MM.1S (cell line): Measurements from ENCODE around the gene GPR17.

Source experiments
- DNase-seq: peaks from one replicate; pipeline ENCODE4 v3.0.0-alpha.2; 2015
- H2AFZ ChIP-seq: fragments of 300-600 bp; sonication (generic); 2 replicates; pipeline ENCODE4 v1.6.0; 2016; ENCODE audit warnings: antibody characterized with exemption, low read length
- H3F3A ChIP-seq: fragments of 300-600 bp; sonication (generic); 2 replicates; pipeline ENCODE4 v1.6.1; 2016; ENCODE audit warnings: mild to moderate bottlenecking, antibody characterized with exemption, low read length, moderate library complexity, mixed read lengths; ENCODE audit not compliant: insufficient read depth
- H3K27ac ChIP-seq: fragments of 300-600 bp; sonication (generic); 2 replicates; pipeline ENCODE4 v1.5.1; 2016; ENCODE audit warnings: mild to moderate bottlenecking, low read length
- H3K27me3 ChIP-seq: fragments of 300-600 bp; sonication (generic); replicated peaks from 2 replicates; pipeline ENCODE4 v1.6.0; 2016; ENCODE audit warnings: low read length; ENCODE audit not compliant: insufficient read depth
- H3K36me3 ChIP-seq: fragments of 300-600 bp; sonication (generic); replicated peaks from 2 replicates; pipeline ENCODE4 v1.6.1; 2016; ENCODE audit warnings: mild to moderate bottlenecking, low read length, mixed read lengths; ENCODE audit not compliant: insufficient read depth
- H3K4me1 ChIP-seq: fragments of 300-600 bp; sonication (generic); 2 replicates; pipeline ENCODE4 v1.6.1; 2016; ENCODE audit warnings: low read length, mixed read lengths
- H3K4me2 ChIP-seq: fragments of 300-600 bp; sonication (generic); 2 replicates; pipeline ENCODE4 v1.6.0; 2016; ENCODE audit warnings: low read depth, low read length
- H3K4me3 ChIP-seq: fragments of 300-600 bp; sonication (generic); 2 replicates; pipeline ENCODE4 v1.5.1; 2016; ENCODE audit warnings: low read length, mixed read lengths
- H3K79me2 ChIP-seq: fragments of 300-600 bp; sonication (generic); 2 replicates; pipeline ENCODE4 v1.6.1; 2016; ENCODE audit warnings: mixed run types, low read length, mixed read lengths
- H3K9ac ChIP-seq: fragments of 300-600 bp; sonication (generic); 2 replicates; pipeline ENCODE4 v1.6.1; 2016; ENCODE audit warnings: low read length, mixed read lengths
- H3K9me2 ChIP-seq: fragments of 300-600 bp; sonication (generic); replicated peaks from 2 replicates; pipeline ENCODE4 v1.6.1; 2016; ENCODE audit warnings: mild to moderate bottlenecking, low read length, mixed read lengths; ENCODE audit not compliant: insufficient read depth
- H3K9me3 ChIP-seq: fragments of 300-600 bp; sonication (generic); replicated peaks from 2 replicates; pipeline ENCODE4 v1.6.1; 2016; ENCODE audit warnings: mild to moderate bottlenecking, low read length, mixed read lengths; ENCODE audit not compliant: insufficient read depth
- H4K20me1 ChIP-seq: fragments of 300-600 bp; sonication (generic); 2 replicates; pipeline ENCODE4 v1.6.1; 2016; ENCODE audit warnings: mild to moderate bottlenecking, low read length, moderate library complexity, mixed read lengths; ENCODE audit not compliant: insufficient read depth
- CTCF ChIP-seq: fragments of 300-600 bp; sonication (generic); IDR thresholded peaks from 2 replicates; pipeline ENCODE4 v1.5.1; 2016; ENCODE audit warnings: antibody characterized with exemption, low read length, mixed read lengths
- EZH2 ChIP-seq: fragments of 300-600 bp; sonication (generic); optimal IDR thresholded peaks from 2 replicates; pipeline ENCODE3; 2017; ENCODE audit warnings: low read depth, mild to moderate bottlenecking, antibody characterized with exemption, low read length, mixed read lengths
- EZH2phosphoT487 ChIP-seq: fragments of 300-600 bp; sonication (generic); IDR thresholded peaks from 2 replicates; pipeline ENCODE4 v1.6.1; 2018; ENCODE audit warnings: antibody characterized with exemption, low read length

Gene GPR17, protein sequence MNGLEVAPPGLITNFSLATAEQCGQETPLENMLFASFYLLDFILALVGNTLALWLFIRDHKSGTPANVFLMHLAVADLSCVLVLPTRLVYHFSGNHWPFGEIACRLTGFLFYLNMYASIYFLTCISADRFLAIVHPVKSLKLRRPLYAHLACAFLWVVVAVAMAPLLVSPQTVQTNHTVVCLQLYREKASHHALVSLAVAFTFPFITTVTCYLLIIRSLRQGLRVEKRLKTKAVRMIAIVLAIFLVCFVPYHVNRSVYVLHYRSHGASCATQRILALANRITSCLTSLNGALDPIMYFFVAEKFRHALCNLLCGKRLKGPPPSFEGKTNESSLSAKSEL

DNA sequence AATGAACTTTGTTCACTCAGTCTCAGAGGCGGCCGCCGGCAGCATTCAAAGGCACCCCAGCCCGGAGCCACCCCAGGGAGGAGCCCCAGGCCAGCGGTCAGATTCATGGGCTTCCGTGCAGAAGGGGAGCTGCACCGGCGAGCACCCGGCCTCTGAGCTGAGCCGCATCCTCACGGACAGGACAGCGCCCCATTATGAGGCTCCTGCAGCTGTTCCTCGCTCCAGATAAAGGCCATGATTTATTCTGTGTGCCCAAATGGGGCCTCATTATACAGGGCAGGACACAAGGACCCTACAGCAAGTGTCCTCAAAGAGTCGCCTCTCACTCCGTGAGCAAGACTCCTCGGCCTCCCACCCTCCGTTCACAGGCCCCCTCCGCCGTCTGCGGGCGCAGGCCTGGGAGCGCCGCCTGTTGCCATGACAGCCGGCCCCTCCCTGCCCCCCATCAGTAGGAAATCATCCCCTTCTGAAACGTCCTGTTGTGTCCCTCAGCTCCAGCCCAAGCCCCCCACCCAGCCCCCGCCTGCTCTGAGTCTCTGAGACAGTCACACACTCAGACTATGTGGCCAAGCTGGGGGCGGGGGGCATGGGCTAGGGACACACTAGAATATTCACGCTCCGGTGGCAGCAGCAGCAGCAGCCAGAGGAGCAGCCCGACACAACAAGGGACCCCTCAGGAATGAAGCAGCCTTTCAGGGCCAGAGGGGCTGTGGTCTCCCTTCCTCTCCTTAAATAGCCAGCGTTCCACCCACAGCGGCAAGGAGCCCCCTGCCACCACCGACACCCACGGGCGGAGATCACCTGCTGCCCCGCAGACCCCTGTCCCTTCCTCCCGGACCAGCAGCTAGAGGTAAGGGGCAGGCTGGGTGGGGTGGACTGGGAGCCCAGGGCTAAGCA lies at the start of gene GPR17:
Gene GPR17, plus strand, starts transcription at position 759 of the 897 bp plus-strand sequence. CDS start 4,583 bp downstream, outside the sequence.
- Histone ChIP-seq H3K27ac (no peak within 1 kb of the TSS), H3K9ac (no peak within 1 kb of the TSS)

GRCh38 chr2:127596311-127597045 lies 49.5 kb upstream of the GPR17 start:
- Histone ChIP-seq H3K79me2 (no peaks in the 10 kb centered on the region), H3K9ac (no peak overlapping the region), H4K20me1 (no peaks in the 10 kb centered on the region), H3K9me2 (no peaks in the 10 kb centered on the region), H3F3A (no peaks in the 10 kb centered on the region), H2AFZ (no peak overlapping the region), H3K4me1 (no peaks in the 10 kb centered on the region), H3K36me3 (no peaks in the 10 kb centered on the region), H3K27me3 (no peaks in the 10 kb centered on the region; the same call in 1 of the 2 replicates), H3K4me2 (no peak overlapping the region), H3K27ac (no peak overlapping the region), H3K4me3 (no peak overlapping the region), H3K9me3 (no peaks in the 10 kb centered on the region)
- no peak for TF ChIP-seq EZH2phosphoT487
- no peak for TF ChIP-seq EZH2
- TF ChIP-seq CTCF = no peak
- no peak for DNase-seq

More for the DNA sequence above, at the start of gene GPR17:
- Histone ChIP-seq H3K9me2 (no peaks in the 10 kb centered on the region), H3K36me3 (no peaks in the 10 kb centered on the region), H3K27me3 (peaks cover 15% of the 10 kb centered on the region; the same call in 1 of the 2 replicates), H3K9me3 (no peaks in the 10 kb centered on the region), H4K20me1 (no peaks in the 10 kb centered on the region), H3F3A (no peaks in the 10 kb centered on the region), H3K4me2 (no peak within 1 kb of the TSS), H3K4me1 (no peaks in the 10 kb centered on the region), H3K4me3 (no peak within 1 kb of the TSS), H3K79me2 (no peaks in the 10 kb centered on the region), H2AFZ (no peak within 1 kb of the TSS)
- TF ChIP-seq EZH2phosphoT487 (no peak), CTCF (no peak), EZH2 (no peak)
- DNase-seq = no peak

DNA sequence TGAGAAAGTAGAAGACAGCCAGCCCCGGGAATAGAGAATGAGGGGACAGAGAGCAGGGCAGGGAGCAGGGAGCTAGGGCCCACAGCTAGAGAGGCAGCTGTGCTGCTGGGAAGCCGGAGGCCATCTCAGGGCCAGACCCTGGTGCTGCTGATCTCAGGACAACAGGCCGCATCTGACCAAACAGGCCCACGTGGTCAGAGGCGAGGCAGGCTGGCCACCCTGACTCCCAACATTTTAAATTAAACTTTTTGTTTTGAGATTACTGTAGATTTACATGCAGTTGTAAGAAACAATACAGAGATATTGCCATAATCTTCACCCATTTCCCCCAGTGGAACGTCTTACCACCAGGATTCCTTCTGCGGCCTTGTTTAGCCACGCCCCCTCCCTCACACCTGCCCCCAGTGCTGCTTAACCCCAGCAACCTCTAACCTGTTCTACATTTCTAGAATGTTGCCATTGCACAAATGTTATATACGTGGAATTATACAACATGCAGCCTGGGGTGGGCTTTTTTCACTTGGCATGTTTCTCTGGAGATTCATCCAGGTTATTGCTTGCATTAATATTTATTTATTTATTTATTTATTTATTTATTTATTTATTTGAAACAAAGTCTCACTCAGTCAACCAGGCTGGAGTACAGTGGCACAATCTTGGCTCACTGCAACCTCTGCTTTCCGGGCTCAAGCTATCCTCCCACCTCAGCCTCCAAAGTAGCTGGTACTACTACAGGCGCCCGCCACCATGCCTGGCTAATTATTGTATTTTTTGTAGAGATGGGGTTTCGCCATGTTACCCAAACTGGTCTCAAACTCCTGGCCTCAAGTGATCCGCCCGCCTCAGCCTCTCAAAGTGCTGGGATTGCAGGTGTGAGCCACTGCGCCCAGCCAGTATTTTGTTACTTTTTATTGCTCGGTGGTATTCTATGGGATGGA lies 48.6 kb upstream of the GPR17 start:
- Histone ChIP-seq H3K9me2 (no peaks in the 10 kb centered on the region), H3K27ac (no peak overlapping the region), H3K4me1 (no peaks in the 10 kb centered on the region), H3K9me3 (no peaks in the 10 kb centered on the region), H3K36me3 (no peaks in the 10 kb centered on the region), H3K9ac (no peak overlapping the region), H3F3A (no peaks in the 10 kb centered on the region), H3K79me2 (no peaks in the 10 kb centered on the region), H4K20me1 (no peaks in the 10 kb centered on the region), H3K27me3 (no peaks in the 10 kb centered on the region; the same call in 1 of the 2 replicates), H3K4me3 (no peak overlapping the region), H2AFZ (no peak overlapping the region), H3K4me2 (no peak overlapping the region)
- TF ChIP-seq EZH2phosphoT487 (no peak), CTCF (no peak), EZH2 (no peak)
- DNase-seq = no peak
